Ectodermal cell (in vitro differentiated cells): Measurements from ENCODE around the gene GALNT17.

Source experiments
- H3K27ac ChIP-seq: 2 replicates; pipeline ENCODE4 v1.7.0; 2013; ENCODE audit warnings: mild to moderate bottlenecking, low read depth, low read length; ENCODE audit not compliant: insufficient read depth, poor library complexity, severe bottlenecking
- H3K27me3 ChIP-seq: 2 replicates; pipeline ENCODE4 v1.7.0; 2013; ENCODE audit warnings: mild to moderate bottlenecking, low read length; ENCODE audit not compliant: insufficient read depth, control insufficient read depth, poor library complexity, severe bottlenecking
- H3K36me3 ChIP-seq: one replicate; pipeline ENCODE4 v1.7.0; 2013; ENCODE audit warnings: low read length; ENCODE audit not compliant: control insufficient read depth, insufficient read depth
- H3K4me1 ChIP-seq: one replicate; pipeline ENCODE4 v1.7.0; 2013; ENCODE audit warnings: low read length; ENCODE audit not compliant: control insufficient read depth, insufficient read depth
- H3K4me3 ChIP-seq: 2 replicates; pipeline ENCODE4 v1.7.0; 2013; ENCODE audit warnings: low read depth, low read length, control low read depth; ENCODE audit not compliant: insufficient read depth
- H3K9me3 ChIP-seq: 2 replicates; pipeline ENCODE4 v1.7.0; 2013; ENCODE audit warnings: mild to moderate bottlenecking, low read length, moderate library complexity; ENCODE audit not compliant: control insufficient read depth
- WGBS, 2 experiments: methylation state at CpG; one replicate each; pipeline ENCODE4 v1.1.7; 2013; ENCODE audit warnings: missing lambda C conversion rate in 2 of 2; 5-methylcytosine and 5-hydroxymethylcytosine counted together

GALNT17 gene

GRCh38 chr7:71457846-71458590 lies 326.1 kb downstream of the GALNT17 start:
- WGBS, 2 experiments: 58 to 62% methylated on average over 9 of the region's 9 CpGs
- H3K27ac ChIP-seq: no peak overlapping the region

GRCh38 chr7:71459132-71459531 lies 327.2 kb downstream of the GALNT17 start:
- Histone ChIP-seq H3K27me3 (no peaks in the 10 kb centered on the region), H3K4me3 (no peak overlapping the region), H3K9me3 (no peaks in the 10 kb centered on the region), H3K27ac (no peak overlapping the region), H3K36me3 (no peaks in the 10 kb centered on the region), H3K4me1 (peaks cover 11% of the 10 kb centered on the region)

More at GRCh38 chr7:71457846-71458590, 326.1 kb downstream of the GALNT17 start:
- Histone ChIP-seq H3K9me3 (no peaks in the 10 kb centered on the region), H3K27me3 (no peaks in the 10 kb centered on the region), H3K4me1 (peaks cover 11% of the 10 kb centered on the region), H3K4me3 (no peak overlapping the region), H3K36me3 (no peaks in the 10 kb centered on the region)

- Histone ChIP-seq H3K27ac (no peak overlapping the region), H3K4me1 (peaks cover 11% of the 10 kb centered on the region)
- 62 to 63% methylated on average over 9 of the region's 9 CpGs for WGBS, 2 experiments
Measured at GRCh38 chr7:71461572-71461971, 329.6 kb downstream of the GALNT17 start.

GRCh38 chr7:71465741-71466189 lies 333.8 kb downstream of the GALNT17 start:
- no peaks in the 10 kb centered on the region for H3K27me3 ChIP-seq
- H3K36me3 ChIP-seq: no peaks in the 10 kb centered on the region
- H3K9me3 ChIP-seq: peaks cover 3% of the 10 kb centered on the region
- no peak overlapping the region for H3K27ac ChIP-seq
- H3K4me1 ChIP-seq: no peaks in the 10 kb centered on the region
- 39 to 40% methylated on average over 6 of the region's 6 CpGs for WGBS, 2 experiments
- no peak overlapping the region for H3K4me3 ChIP-seq

More at GRCh38 chr7:71461572-71461971, 329.6 kb downstream of the GALNT17 start:
- peaks cover 3% of the 10 kb centered on the region for H3K9me3 ChIP-seq
- H3K4me3 ChIP-seq: no peak overlapping the region
- H3K36me3 ChIP-seq: no peaks in the 10 kb centered on the region
- no peaks in the 10 kb centered on the region for H3K27me3 ChIP-seq

- no peaks in the 10 kb centered on the region for H3K36me3 ChIP-seq
- 45 to 56% methylated on average over 5 of the region's 5 CpGs for WGBS, 2 experiments
- no peaks in the 10 kb centered on the region for H3K4me1 ChIP-seq
- H3K27ac ChIP-seq: no peak overlapping the region
- peaks cover 3% of the 10 kb centered on the region for H3K9me3 ChIP-seq
- no peak overlapping the region for H3K4me3 ChIP-seq
- H3K27me3 ChIP-seq: no peaks in the 10 kb centered on the region
Measured at GRCh38 chr7:71466448-71467145, 334.7 kb downstream of the GALNT17 start.

GRCh38 chr7:71470326-71470725 lies 338.4 kb downstream of the GALNT17 start:
- Histone ChIP-seq H3K4me1 (no peaks in the 10 kb centered on the region), H3K9me3 (peaks cover 5% of the 10 kb centered on the region), H3K27me3 (no peaks in the 10 kb centered on the region), H3K27ac (no peak overlapping the region), H3K4me3 (no peak overlapping the region), H3K36me3 (peaks cover 7% of the 10 kb centered on the region)
- WGBS, 2 experiments: 88 to 94% methylated on average over 6 of the region's 6 CpGs

GRCh38 chr7:71470830-71471229 lies 338.9 kb downstream of the GALNT17 start:
- no peak overlapping the region for H3K4me3 ChIP-seq
- no peaks in the 10 kb centered on the region for H3K4me1 ChIP-seq
- WGBS, 2 experiments: 96 to 100% methylated on average over 1 of the region's 1 CpG
- H3K9me3 ChIP-seq: peaks cover 5% of the 10 kb centered on the region
- H3K27me3 ChIP-seq: no peaks in the 10 kb centered on the region
- peaks cover 7% of the 10 kb centered on the region for H3K36me3 ChIP-seq
- H3K27ac ChIP-seq: peak overlapping the region; percentile 23

GRCh38 chr7:71472962-71473361 lies 341.0 kb downstream of the GALNT17 start:
- no peaks in the 10 kb centered on the region for H3K27me3 ChIP-seq
- H3K36me3 ChIP-seq: peaks cover 7% of the 10 kb centered on the region
- H3K9me3 ChIP-seq: peaks cover 3% of the 10 kb centered on the region
- H3K4me1 ChIP-seq: no peaks in the 10 kb centered on the region
- H3K27ac ChIP-seq: peak overlapping the region; percentile 75
- H3K4me3 ChIP-seq: no peak overlapping the region
- 12 to 17% methylated on average over 2 of the region's 2 CpGs for WGBS, 2 experiments

GRCh38 chr7:71473366-71473967 lies 341.5 kb downstream of the GALNT17 start:
- WGBS, 2 experiments: 72 to 75% methylated on average over 2 of the region's 2 CpGs
- Histone ChIP-seq H3K27ac (peak overlapping the region; percentile 18), H3K4me3 (no peak overlapping the region), H3K9me3 (peaks cover 3% of the 10 kb centered on the region), H3K36me3 (peaks cover 7% of the 10 kb centered on the region), H3K4me1 (no peaks in the 10 kb centered on the region), H3K27me3 (no peaks in the 10 kb centered on the region)

- 93 to 98% methylated on average over 7 of the region's 7 CpGs for WGBS, 2 experiments
- Histone ChIP-seq H3K9me3 (peaks cover 3% of the 10 kb centered on the region), H3K27me3 (no peaks in the 10 kb centered on the region), H3K27ac (no peak overlapping the region), H3K4me1 (peaks cover under 1% of the 10 kb centered on the region), H3K36me3 (peaks cover 7% of the 10 kb centered on the region), H3K4me3 (no peak overlapping the region)
Measured at GRCh38 chr7:71477441-71477840, 345.5 kb downstream of the GALNT17 start.
